Osteocyte (in vitro differentiated cells): ENCODE measurements around the gene DLX5. TPM values are rescaled to one million over a fixed set of nuclear protein-coding genes. Genes with fewer than 3 reads are reported as not detected.
A peak's percentile ranks its signal among the peaks of the same experiment; 100 is the strongest.
"Not testable (repeated sequence)": the region's sequence is repeated elsewhere in the genome, so short reads cannot be mapped to it uniquely, and the experiment has no call there.

ENCODE experiments used
- DNase-seq: peaks from one replicate; pipeline ENCODE4 v3.0.0; 2021; ENCODE audit warnings: mixed read lengths; ENCODE audit not compliant: unreplicated experiment; ENCODE audit errors: extremely low spot score
- H3K27ac Mint-ChIP-seq: one replicate; pipeline ENCODE4 v1.8.0; 2021; ENCODE audit warnings: mild to moderate bottlenecking, mixed read lengths; ENCODE audit not compliant: unreplicated experiment
- H3K27me3 Mint-ChIP-seq: one replicate; pipeline ENCODE4 v1.8.0; 2021; ENCODE audit warnings: mixed read lengths; ENCODE audit not compliant: unreplicated experiment
- H3K36me3 Mint-ChIP-seq: one replicate; pipeline ENCODE4 v1.8.0; 2021; ENCODE audit warnings: mixed read lengths; ENCODE audit not compliant: unreplicated experiment
- H3K4me1 Mint-ChIP-seq: one replicate; pipeline ENCODE4 v1.8.0; 2021; ENCODE audit warnings: mixed read lengths; ENCODE audit not compliant: unreplicated experiment
- H3K4me3 Mint-ChIP-seq: one replicate; pipeline ENCODE4 v1.8.0; 2021; ENCODE audit warnings: mild to moderate bottlenecking, moderate library complexity, mixed read lengths; ENCODE audit not compliant: unreplicated experiment
- H3K9me3 Mint-ChIP-seq: one replicate; pipeline ENCODE4 v1.8.0; 2021; ENCODE audit warnings: mixed read lengths; ENCODE audit not compliant: unreplicated experiment
- CTCF ChIP-seq: fragments of 200-600 bp; sonication (generic); IDR thresholded peaks from 2 replicates; pipeline ENCODE4 v1.5.0; 2021; ENCODE audit warnings: antibody characterized with exemption, mild to moderate bottlenecking, moderate library complexity
- total RNA-seq: library from RNA; stranded (reverse); gene quantifications from 2 replicates; pipeline ENCODE4 v1.2.1, GENCODE V29; 2021

Gene DLX5
- total RNA-seq, 1 donor from 2014 or later: 6.0 TPM

GRCh38 chr7:97039374-97040065 lies 14.9 kb upstream of the DLX5 start:
- no peak overlapping the region for H3K4me3 Mint-ChIP-seq
- no peak for DNase-seq
- no peaks in the 10 kb centered on the region for H3K36me3 Mint-ChIP-seq
- H3K4me1 Mint-ChIP-seq: no peaks in the 10 kb centered on the region
- H3K27ac Mint-ChIP-seq: no peak overlapping the region
- no peaks in the 10 kb centered on the region for H3K9me3 Mint-ChIP-seq
- no peak for TF ChIP-seq CTCF
- peaks cover 37% of the 10 kb centered on the region for H3K27me3 Mint-ChIP-seq

DNA sequence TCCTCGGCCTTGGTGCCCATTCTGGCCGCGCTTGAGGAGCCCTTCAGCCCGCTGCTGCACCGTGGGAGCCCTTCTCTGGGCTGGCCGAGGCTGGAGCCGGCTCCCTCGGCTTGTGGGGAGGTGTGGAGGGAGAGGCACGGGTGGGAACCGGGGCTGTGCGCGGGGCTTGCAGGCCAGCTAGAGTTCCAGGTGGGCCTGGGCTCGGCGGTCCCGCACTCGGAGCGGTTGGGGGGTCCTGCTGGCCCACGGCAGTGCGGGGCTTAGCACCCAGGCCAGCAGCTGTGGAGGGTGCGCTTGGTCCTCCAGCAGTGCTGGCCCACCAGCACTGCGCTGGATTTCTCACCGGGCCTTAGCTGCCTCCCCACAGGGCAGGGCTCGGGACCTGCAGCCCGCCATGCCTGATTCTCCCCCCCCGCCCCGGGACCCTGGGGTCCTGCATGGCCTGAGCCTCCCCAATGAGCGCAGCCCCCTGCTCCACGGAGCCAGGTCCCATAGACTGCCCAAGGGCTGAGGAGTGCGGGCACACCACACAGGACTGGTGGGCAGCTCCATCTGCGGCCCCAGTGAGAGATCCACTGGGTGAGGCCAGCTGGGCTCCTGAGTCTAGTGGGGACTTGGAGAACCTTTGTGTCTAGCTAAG lies 9.7 kb upstream of the DLX5 start:
- not testable (repeated sequence) for H3K36me3 Mint-ChIP-seq

DNA sequence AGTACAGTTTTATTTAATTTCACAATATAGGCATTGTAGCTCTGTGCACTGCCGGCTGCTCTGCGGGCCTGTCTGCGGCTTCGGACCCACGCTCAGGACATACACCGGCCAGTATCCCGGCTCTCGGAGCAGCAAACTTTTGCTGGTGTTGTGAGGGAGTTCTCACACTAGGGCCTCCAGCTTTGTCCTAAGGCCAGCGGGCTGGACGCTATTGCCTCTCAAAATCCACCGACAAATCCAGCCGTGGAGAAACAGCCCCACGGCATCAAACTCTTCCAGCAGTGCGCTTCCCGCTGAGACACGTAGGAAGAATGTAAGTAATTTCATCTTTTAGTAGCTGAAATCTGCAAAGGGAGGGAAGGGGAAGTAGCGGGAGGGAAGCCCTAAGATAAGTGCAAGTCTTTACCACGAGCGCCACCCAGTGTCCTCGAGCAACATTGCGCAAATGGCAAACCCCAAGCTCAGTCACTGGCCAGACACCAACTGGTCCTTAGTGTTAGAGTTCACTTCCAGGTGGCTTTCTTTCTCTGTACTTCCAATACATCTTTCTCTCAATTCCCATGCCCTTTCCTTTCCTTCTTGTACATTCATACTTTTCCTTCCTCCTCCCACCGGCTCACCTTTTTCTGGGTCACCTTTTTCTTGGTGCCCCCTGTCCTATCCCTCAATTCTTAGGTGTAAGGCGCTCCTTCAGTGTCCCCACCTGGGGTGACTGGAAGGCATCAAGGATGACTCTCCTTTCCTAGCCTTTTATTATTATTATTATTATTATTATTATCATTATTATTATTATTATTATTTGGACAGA lies 3.0 kb upstream of the DLX5 start:
- H3K4me1 Mint-ChIP-seq: peaks cover 40% of the 10 kb centered on the region
- H3K4me3 Mint-ChIP-seq: peak overlapping the region; percentile 75
- no peak for DNase-seq
- TF ChIP-seq CTCF: peak; percentile 97
- H3K36me3 Mint-ChIP-seq: no peaks in the 10 kb centered on the region
- H3K27me3 Mint-ChIP-seq: peaks cover 70% of the 10 kb centered on the region
- H3K9me3 Mint-ChIP-seq: no peaks in the 10 kb centered on the region
- peak overlapping the region; percentile 80 for H3K27ac Mint-ChIP-seq

More for the DNA sequence above, 9.7 kb upstream of the DLX5 start:
- H3K27ac Mint-ChIP-seq, H3K9me3 Mint-ChIP-seq, H3K4me1 Mint-ChIP-seq, DNase-seq, H3K4me3 Mint-ChIP-seq: not testable (repeated sequence)
- H3K27me3 Mint-ChIP-seq: peaks cover 26% of the 10 kb centered on the region

DNA sequence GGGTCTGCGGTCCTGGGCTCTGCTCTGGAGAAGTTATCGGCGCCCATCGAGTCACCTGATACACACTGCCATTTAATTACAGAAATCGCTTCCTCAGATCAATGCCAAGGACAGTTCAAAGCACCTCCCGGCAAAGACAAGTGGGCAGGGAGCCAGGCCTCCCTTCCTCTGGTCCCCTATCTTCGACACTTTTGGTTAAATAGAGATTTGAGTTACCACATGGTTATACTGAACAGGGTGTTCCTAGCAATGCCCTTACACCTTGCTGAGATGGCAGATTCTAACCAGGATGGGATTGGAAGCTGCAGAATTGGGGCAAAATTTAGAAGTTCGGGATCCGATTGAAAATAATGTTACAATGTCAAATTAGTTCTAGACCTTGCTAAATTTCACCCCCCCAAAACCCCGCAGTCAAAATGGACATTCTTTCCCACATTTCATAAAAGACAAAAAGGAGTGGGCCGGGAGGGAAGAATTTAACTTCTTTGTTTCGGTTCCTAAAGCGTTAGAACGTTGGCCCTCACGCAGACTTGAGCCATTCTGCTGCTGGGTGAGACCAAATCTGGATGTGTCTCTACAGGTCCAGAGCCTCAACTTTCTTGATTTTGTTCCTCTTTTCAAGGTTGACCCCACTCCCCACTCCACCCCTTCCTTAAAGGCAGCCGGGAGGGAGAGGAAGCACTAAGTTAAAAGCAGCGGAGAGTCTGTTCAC lies 2.2 kb upstream of the DLX5 start:
- Mint-ChIP-seq H3K4me1 (peaks cover 46% of the 10 kb centered on the region), H3K9me3 (no peaks in the 10 kb centered on the region), H3K27ac (peak overlapping the region; percentile 80), H3K36me3 (peaks cover 7% of the 10 kb centered on the region), H3K4me3 (peak overlapping the region; percentile 75), H3K27me3 (peaks cover 72% of the 10 kb centered on the region)
- no peak for TF ChIP-seq CTCF
- DNase-seq: no peak

DNA sequence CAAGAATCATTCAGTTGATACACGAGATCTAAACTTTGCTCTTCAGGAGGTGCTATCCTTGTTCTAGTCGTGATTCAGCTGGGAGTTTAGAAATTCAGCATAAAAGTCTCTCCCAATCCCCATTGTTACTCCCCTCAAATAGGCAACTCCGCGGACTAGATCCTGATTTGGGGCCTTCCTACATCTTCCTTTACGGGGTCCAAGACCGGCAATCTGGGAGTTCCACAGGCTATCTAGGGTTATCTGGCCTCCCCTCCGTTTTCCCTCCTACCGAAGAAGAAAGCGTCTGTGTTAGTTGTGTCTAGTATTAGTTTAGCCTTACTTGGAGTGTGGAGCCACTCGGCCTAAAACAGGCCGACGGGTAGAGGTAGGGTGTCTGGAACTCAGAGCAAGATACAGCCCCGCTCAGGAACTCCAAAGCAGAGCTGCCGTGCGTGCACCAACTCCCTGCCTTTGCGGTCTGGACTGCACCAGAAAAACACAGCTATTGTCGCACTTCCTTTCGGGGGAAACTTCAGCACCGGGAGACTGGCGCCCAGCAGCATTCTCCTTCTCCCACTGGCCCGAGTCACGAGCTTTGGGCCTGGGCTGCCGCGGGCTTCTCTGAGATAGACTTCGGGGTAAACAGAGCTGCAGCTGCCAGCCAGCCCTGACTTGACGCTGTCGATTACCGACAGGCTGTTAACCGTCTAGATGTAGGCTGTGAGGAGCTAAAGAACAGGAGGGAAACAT lies 1.5 kb upstream of the DLX5 start:
- peaks cover 7% of the 10 kb centered on the region for H3K36me3 Mint-ChIP-seq
- H3K9me3 Mint-ChIP-seq: no peaks in the 10 kb centered on the region
- H3K27me3 Mint-ChIP-seq: peaks cover 71% of the 10 kb centered on the region
- H3K27ac Mint-ChIP-seq: no peak overlapping the region
- peaks cover 48% of the 10 kb centered on the region for H3K4me1 Mint-ChIP-seq
- DNase-seq: no peak
- no peak for TF ChIP-seq CTCF
- H3K4me3 Mint-ChIP-seq: no peak overlapping the region
